NCI-H526 treated with DMSO at 0.1 percent for 48 hours (cell line): ENCODE results near the gene NUDT14.

ENCODE experiments used
- DNase-seq: peaks from one replicate; lab custom pipeline; 2025; lab: John Stamatoyannopoulos, UW

The NUDT14 gene

DNA sequence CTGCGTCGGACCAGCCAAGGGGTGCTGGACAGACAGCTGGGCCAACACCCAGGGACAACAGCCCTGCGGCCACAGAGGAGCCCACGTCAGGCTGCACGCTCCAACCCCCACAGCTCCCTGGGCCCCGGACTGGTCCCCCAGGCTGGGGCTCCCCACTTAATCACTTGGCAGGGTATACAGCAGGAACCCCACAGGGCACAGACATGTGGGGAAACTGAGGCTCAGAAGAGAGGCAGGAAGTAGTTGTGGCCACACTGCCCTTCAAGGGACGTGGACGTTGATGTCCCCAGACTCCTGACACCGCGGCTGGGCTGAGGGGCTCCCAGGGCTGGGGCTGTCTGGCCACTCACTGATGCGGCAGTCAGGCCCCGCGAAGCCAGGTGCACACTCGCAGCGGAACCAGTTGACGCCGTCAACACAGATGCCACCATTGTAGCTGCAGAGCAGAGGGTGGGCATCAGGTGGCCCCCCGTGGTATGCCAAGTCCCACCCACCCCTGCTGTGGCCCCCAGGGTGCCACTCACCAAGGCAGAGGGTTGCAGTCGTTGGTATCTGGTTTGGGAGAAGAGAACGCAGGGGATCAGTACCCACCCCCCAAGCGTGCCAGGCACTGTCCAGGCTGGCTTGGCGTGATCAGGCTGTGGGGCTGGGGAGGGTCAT, 34.0 kb downstream of the NUDT14 start:
- DNase-seq, result no peak

DNA sequence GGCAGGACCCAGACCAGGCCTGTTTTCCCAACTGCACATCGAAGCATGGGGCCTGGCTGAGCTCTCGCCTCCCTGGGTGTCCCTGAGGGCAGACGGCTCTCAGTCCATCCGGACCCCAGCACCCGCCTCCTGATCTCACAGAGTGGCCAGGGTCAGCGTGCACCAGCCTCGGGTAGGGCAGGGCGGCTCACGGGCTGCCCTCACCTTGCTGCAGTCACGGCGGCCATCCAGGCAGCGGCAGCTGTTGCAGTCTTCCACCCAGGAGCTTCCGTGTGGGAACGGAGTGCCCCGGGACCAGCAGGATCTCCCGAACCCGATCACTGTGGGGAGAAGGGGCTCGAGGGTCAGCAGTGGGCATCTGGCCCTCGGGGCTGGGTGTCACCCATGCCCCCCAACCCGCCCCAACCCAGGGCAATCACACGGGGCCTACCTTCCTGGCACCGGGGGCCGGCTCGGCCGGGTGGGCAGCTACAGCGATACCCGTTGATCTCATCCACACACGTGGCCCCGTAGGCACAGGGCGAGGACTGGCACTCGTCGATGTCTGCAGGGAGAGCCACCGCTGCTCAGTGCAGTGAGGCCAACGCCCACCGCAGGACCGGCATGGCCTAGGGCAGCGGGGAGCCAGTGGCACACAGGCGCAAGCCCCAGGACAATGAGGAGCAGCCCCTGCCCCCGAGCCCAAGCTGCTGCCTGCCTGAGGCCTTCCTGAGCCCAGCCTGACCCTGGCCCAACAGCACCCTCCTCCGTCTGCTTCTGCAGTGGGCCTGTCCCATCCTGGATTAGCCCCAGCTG, 34.7 kb downstream of the NUDT14 start:
- DNase-seq, result no peak

DNA sequence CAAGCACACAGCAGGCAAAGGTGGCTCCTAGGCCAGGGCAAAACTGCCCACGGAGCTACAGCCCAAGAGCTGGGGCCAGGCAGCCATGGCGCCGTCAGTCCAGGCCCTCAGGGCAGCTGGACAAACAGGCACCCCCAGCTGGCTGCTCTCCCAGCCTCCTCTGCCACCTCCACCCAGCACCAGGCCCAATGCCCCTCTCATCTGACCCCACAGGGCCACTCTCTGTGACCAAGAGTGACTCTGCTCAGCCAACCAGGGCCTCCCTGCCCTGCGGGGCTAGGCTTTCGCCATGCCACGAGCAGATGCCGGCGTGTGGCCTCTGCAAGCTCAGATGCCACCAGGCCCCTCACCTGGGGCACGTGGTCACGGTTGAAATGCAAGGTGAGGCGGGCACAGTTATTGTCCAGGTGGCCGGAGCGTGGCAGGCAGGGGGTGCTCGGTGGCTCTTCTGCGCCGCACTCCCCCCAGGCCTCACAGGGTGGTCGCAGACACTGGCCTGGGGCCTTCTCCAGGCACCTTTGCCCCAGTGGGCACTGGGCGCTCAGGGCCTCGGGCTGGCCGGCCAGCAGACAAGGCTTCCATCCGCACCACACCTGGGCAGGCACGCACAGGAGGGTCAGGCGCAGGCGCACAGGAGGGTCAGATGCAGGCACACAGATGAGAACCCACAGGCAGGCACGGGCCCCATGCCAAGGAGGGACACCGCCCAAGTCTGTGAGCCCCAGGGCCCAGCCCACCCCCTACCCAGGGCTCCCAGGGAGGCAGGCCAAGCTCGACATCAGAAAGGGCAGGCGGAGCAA, 35.5 kb downstream of the NUDT14 start:
- no peak for DNase-seq

DNA sequence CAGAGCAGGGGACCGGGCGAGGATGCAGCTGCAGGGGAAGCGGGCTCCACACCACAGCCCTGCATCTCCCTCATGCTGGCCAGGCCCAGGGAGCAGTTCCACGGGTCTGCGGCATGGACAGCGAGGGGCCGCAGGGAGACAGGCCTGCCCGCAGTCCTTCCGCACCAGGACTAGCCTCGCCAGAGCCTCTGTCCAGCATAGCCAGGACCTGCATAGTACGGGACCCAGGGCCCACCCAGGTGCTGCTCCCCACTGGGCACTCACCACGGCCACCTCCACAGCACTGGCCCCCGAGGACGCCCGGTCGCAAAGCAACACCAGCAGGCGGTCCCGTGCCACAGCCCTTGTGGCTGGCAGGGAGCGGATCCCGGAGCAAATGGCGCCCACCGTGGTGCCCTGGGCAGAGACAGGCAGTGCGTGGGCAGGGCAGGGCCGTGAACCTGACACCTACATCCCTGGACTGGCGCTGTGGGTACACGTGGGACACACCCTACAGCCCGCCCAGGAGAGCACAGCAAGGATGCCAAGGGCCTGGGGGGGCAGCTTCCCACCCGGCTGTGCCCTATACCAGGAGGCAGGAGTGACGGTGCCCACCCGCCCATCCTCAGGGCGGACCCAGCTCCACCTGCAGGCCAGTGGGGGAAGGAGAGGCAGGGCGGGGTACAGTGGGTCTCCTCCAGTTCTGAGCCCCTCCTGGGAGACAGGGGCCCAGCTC, 36.3 kb downstream of the NUDT14 start:
- DNase-seq, result no peak

DNA sequence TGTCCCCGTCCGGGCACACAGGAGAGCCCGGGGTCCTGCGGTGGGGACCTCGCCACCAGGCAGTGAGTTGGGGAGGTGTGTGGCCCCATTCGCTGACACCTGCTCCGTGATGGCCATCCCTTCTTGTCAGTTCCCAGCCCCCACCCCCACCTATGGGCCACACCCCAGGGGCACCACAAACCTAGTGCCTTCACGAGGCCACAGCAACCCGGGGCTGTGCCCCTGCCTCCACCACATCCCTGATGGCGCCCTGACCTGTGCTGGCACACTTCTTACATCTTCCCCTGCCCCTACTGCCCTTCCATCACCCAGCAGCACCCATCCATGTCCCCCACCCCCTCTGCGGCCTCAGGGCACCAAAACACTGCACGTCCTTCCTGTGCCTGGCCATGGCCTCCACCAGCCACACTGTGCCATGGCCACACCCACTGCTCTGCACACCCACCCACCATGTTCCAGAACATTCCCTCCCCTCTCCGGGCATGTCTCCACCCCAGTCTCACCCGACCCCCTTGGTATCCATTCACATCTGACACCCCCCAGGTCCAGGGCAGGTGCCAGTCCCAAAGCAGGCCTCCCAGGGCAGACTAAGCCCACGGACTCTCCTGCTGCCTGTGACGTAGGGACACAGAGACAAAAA, 37.0 kb downstream of the NUDT14 start:
- DNase-seq, result no peak

GRCh38 chr14:105143451-105144025, 37.6 kb downstream of the NUDT14 start:
- no peak for DNase-seq

DNA sequence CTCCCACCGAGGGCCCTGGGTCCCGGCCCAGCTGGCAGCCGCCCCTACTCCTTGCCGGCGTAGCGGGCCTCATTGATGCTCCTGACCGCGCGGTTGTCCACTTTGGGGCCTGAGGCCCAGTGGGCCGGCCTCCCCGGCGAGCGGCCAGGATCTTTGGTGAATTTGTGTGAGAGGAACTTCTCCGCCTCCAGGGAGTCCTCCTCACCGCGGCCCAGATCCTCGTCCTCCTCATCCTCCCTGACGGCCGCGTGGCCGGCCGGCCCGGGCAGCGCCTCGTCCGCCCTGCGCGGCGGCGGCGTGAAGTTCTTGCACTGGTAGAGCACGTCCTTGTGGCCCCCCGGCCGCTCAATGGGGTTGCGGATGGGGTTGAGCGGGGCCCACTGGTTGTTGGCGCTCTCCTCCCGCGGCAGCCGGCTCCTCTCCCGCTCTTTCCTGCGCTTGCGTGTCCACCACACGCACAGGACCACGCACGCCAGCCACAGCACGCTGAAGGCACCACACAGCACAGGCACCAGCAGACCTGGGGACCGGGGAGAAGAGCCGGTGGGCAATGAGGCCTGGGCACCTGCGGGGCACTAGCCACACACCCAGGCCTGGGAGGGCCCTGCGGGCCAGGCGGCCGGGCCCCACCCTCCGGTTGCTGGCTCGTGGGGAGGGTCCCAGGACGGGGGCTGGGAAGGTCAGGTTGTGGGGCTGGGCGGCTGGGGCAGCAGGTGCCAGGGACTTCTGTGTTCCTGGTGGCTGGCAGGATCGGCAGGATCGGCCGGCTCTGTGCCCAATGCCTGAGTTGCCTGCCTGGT, 38.3 kb downstream of the NUDT14 start:
- no peak for DNase-seq

GRCh38 chr14:105141486-105142281, 39.4 kb downstream of the NUDT14 start:
- DNase-seq, result no peak

DNA sequence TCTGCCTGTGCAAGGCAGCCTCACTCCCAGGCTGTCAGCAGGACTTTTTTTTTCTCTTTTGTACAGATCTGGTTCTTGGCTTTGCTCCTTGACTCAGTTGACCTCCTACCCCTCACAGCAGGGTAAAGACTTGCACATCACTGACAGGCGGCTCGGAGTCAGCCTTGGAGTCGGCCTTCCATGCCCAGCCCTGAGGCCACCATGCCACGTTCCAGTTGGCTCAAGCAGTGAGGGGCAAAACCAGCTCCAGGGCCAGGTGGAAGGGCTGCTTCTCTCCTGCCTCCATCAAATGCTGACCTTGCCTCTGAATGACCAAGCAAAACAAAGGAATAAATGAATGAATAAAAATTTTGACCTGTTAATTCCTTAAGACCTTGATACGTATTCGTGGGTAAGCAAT, 40.1 kb downstream of the NUDT14 start:
- no peak for DNase-seq

DNA sequence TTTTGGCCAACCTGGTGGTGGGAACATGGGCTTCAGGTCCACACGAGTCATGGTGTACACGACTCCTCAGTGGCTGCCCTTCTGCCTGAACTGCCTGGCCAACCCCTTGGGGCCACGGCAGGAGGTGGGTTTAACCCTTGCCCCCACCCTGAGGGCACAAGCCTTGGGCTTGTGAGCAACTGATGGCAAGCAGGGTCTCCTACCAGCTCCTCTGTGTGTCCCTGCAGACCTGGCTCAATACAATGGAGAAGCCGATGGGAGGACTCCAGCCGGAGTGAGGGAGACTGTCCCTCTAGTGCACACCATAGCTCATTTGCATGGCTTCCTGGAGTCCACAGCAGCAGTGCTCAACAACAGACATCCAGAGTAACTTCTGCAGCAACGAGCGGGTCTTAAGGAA, 40.5 kb downstream of the NUDT14 start:
- DNase-seq, result no peak

GRCh38 chr14:105139831-105140239, 41.3 kb downstream of the NUDT14 start:
- no peak for DNase-seq

DNA sequence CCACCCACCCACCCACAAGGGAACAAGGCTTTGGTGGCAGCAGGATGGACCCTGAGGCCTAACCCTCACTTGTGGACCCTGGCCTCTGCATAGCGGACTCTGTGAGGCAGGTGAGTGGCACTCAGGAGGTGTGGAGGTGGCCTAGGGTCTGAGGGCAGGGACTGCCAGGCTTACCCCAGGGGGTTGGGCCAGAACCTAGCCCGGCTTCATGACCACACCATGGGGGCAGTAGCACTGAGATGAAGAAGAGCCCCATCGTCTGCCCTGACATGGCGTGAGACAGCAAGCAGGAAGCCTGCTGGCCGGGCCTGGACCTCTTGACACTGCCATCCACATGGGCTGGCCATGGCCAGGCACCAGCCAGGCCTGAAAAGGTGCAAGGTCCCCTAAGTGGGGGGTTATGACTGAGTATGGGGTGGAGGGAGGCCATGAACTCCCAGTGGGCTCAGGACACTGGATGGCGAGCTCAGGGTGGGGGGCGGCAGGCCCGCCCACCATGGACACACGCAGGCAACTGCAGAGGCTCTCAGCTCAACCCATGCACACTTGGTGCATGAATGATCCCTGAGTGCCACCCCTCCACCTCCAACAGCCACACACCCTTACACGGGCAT, 41.8 kb downstream of the NUDT14 start:
- DNase-seq, result no peak

GRCh38 chr14:105138551-105139111, 42.5 kb downstream of the NUDT14 start:
- DNase-seq, result no peak

GRCh38 chr14:105138021-105138541, 43.0 kb downstream of the NUDT14 start:
- no peak for DNase-seq

DNA sequence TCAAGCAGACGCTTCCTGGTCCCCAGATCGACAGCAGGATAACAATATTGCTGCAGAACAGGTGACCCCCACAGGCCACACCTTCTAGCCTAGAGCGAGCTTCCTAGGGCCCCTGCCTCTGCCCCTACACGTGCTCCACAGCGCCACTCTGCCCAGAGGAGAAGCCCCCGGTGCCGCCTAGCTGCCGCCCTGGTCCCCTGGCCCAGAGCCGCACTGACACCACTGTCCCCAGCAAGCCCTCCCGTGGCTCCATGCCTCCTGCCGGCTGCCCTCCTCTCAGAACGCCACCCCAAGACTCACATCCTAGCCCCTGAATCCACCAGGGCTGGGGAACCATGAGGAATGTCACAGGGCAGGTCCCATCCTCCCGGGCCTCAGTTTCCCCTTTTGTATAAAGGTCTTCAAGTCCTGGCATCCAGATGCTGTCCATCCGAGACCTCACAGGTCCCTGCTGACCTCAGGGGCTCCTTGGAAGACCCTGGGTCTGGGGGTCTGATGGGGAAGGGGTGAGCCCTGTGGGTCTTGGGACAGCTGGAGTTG, 43.6 kb downstream of the NUDT14 start:
- no peak for DNase-seq

DNA sequence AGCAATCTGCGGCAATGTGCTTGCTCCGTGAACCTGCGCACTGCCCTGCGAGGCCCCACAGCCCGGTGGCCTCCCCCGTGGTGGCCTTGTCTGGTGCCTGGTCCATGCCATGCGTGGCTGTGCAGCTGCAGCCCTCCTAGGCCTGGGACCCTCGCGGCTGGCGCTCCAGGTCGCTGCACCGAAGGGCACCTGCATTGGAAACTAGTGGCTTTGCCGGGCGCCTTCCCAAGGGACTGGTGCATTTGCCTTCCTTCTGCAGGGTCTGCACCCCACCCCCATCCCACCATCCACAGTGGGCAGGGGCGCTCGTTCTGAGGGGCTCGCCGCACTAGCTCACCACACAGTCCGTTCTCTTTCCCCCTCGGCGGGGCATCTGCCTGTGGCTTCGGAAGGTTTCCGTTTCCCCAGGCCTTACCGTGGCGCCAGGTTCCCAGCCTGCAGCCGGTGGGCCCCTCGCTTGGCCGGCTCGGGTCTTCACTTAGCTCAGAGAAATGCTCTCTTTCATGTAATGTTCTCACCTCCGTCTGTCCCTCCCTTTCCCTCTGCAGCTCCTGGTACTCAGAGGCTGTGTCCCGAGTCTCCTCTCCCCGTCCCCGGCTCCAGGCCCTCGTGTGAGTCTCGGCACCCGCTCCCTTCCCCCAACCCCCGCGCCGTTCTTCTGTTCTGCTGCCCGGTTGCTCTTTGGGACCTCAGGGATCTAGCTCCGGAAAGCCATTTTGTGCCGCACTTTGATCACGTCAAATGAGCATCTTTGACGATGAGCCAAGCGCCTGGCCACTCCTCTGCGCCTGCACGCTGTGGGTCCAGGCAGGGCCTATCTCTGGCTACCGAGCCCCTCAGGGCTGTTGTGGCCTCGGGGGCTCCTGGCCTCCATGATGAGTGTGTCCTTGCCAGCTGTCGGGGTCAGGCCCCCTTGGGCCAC, 44.5 kb downstream of the NUDT14 start:
- no peak for DNase-seq

- DNase-seq, result no peak
Measured at GRCh38 chr14:105135700-105136395, 45.3 kb downstream of the NUDT14 start.
